ENCODE data around the gene CELSR1.

DNA sequence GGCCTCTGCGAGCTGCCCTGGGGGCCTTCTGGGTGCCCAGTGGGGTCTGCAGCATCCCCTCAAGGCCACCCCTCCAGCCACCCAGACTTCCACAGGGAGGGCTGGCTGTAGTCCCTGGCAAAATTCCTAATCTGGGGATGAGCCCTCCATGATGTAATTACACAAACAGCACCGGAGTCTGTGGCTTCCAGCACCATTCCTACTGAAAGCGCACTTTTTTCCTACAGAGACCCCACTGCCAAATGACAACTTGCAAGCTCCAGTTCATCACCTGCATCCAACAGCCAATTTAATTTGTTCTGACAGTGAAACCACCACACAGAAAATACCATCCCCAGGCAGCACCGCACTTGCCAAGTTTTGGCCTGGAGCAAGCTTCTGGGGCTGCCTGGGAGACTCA is 131.5 kb downstream of the CELSR1 start:
- TF ChIP-seq, protein P1, sequence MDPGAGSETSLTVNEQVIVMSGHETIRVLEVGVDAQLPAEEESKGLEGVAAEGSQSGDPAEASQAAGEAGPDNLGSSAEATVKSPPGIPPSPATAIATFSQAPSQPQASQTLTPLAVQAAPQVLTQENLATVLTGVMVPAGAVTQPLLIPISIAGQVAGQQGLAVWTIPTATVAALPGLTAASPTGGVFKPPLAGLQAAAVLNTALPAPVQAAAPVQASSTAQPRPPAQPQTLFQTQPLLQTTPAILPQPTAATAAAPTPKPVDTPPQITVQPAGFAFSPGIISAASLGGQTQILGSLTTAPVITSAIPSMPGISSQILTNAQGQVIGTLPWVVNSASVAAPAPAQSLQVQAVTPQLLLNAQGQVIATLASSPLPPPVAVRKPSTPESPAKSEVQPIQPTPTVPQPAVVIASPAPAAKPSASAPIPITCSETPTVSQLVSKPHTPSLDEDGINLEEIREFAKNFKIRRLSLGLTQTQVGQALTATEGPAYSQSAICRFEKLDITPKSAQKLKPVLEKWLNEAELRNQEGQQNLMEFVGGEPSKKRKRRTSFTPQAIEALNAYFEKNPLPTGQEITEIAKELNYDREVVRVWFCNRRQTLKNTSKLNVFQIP (CRISPR knock-in tag; IDR thresholded peaks at IDR 0.05; ENCODE audit: borderline replicate concordance, low read depth), result no peak
- no peak for TF ChIP-seq ZFP3 (CRISPR knock-in tag; IDR thresholded peaks at IDR 0.05)
- no peak for TF ChIP-seq ZFP30 (CRISPR knock-in tag; IDR thresholded peaks at IDR 0.05)
- no peak for TF ChIP-seq RARB (CRISPR knock-in tag; IDR thresholded peaks at IDR 0.05)
- no peak for TF ChIP-seq SNAI2 (CRISPR knock-in tag; IDR thresholded peaks at IDR 0.05)
- TF ChIP-seq BACH2 (CRISPR knock-in tag; IDR thresholded peaks at IDR 0.05; ENCODE audit: borderline replicate concordance), result no peak
- TF ChIP-seq TCF4 (CRISPR knock-in tag; IDR thresholded peaks at IDR 0.05; ENCODE audit: borderline replicate concordance), result no peak
- TF ChIP-seq, protein P2, sequence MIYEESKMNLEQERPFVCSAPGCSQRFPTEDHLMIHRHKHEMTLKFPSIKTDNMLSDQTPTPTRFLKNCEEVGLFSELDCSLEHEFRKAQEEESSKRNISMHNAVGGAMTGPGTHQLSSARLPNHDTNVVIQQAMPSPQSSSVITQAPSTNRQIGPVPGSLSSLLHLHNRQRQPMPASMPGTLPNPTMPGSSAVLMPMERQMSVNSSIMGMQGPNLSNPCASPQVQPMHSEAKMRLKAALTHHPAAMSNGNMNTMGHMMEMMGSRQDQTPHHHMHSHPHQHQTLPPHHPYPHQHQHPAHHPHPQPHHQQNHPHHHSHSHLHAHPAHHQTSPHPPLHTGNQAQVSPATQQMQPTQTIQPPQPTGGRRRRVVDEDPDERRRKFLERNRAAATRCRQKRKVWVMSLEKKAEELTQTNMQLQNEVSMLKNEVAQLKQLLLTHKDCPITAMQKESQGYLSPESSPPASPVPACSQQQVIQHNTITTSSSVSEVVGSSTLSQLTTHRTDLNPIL (CRISPR knock-in tag; IDR thresholded peaks at IDR 0.05; ENCODE audit: low read depth), result no peak
